ENCODE results near the gene SLC4A5.

DNA sequence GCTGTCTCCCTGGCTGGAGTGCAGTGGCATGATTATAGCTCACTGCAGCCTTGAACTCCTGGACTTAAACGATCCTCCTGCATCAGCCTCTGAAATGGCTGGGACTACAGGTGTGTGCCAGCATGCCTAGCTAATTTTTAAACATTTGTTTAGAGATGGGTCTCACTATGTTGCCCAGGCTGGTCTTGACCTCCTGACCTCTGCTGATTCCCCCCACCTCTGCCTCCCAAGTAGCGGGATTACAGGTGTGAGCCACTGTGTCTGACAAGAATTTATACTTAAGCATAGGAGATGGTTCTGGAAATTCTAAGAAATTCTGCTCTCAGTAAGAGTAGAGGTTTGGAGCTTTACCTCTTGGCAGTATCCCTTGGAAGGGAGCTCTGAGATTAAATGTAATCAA lies 126.6 kb downstream of the SLC4A5 start:
- TF ChIP-seq POLR2A (IDR thresholded peaks at IDR 0.05): no peak
- TF ChIP-seq, protein P1, sequence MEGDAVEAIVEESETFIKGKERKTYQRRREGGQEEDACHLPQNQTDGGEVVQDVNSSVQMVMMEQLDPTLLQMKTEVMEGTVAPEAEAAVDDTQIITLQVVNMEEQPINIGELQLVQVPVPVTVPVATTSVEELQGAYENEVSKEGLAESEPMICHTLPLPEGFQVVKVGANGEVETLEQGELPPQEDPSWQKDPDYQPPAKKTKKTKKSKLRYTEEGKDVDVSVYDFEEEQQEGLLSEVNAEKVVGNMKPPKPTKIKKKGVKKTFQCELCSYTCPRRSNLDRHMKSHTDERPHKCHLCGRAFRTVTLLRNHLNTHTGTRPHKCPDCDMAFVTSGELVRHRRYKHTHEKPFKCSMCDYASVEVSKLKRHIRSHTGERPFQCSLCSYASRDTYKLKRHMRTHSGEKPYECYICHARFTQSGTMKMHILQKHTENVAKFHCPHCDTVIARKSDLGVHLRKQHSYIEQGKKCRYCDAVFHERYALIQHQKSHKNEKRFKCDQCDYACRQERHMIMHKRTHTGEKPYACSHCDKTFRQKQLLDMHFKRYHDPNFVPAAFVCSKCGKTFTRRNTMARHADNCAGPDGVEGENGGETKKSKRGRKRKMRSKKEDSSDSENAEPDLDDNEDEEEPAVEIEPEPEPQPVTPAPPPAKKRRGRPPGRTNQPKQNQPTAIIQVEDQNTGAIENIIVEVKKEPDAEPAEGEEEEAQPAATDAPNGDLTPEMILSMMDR (IDR thresholded peaks at IDR 0.05 in 4 of 5, conservative IDR thresholded peaks at IDR 0.05 in 1 of 5): no peak

Measured in gastrocnemius medialis (tissue), 4 donors.